HG03097 (cell line): ENCODE measurements around the gene NRG3.

ENCODE experiments used
- ATAC-seq: cut with Tn5 transposase; IDR thresholded peaks from one replicate; pipeline ENCODE4 v1.9.1; 2021; ENCODE audit not compliant: unreplicated experiment, low FRiP score

NRG3 gene

GRCh38 chr10:82538272-82538671 is 663.3 kb downstream of the NRG3 start:
- no peak for ATAC-seq

GRCh38 chr10:82543631-82544030 is 668.6 kb downstream of the NRG3 start:
- no peak for ATAC-seq

- ATAC-seq: no peak
These were observed 669.4 kb downstream of the NRG3 start for GRCh38 chr10:82544377-82544776.

- ATAC-seq: no peak
These were observed 676.5 kb downstream of the NRG3 start for GRCh38 chr10:82551506-82551905.

- ATAC-seq: no peak
These were observed 677.3 kb downstream of the NRG3 start for GRCh38 chr10:82552267-82552666.

- no peak for ATAC-seq
These were observed 679.4 kb downstream of the NRG3 start for GRCh38 chr10:82554381-82554780.

- no peak for ATAC-seq
These were observed 683.1 kb downstream of the NRG3 start for GRCh38 chr10:82558014-82558607.

- no peak for ATAC-seq
These were observed 689.6 kb downstream of the NRG3 start for GRCh38 chr10:82564353-82565196.

- no peak for ATAC-seq
These were observed 690.2 kb downstream of the NRG3 start for GRCh38 chr10:82565197-82565575.

GRCh38 chr10:82572744-82573143 is 697.8 kb downstream of the NRG3 start:
- no peak for ATAC-seq

- ATAC-seq: no peak
These were observed 699.1 kb downstream of the NRG3 start for GRCh38 chr10:82574081-82574480.

- ATAC-seq: no peak
These were observed 700.3 kb downstream of the NRG3 start for GRCh38 chr10:82575318-82575717.

GRCh38 chr10:82576093-82576492 is 701.1 kb downstream of the NRG3 start:
- no peak for ATAC-seq

- no peak for ATAC-seq
These were observed 706.9 kb downstream of the NRG3 start for GRCh38 chr10:82581940-82582339.

- ATAC-seq: no peak
These were observed 716.4 kb downstream of the NRG3 start for GRCh38 chr10:82591421-82591820.

- ATAC-seq: no peak
These were observed 722.8 kb downstream of the NRG3 start for GRCh38 chr10:82597840-82598239.

- no peak for ATAC-seq
These were observed 734.9 kb downstream of the NRG3 start for GRCh38 chr10:82609845-82610244.

GRCh38 chr10:82618007-82618406 is 743.0 kb downstream of the NRG3 start:
- no peak for ATAC-seq

- ATAC-seq: no peak
These were observed 746.7 kb downstream of the NRG3 start for GRCh38 chr10:82621680-82622079.

GRCh38 chr10:82622479-82622878 is 747.5 kb downstream of the NRG3 start:
- ATAC-seq: no peak

- no peak for ATAC-seq
These were observed 750.7 kb downstream of the NRG3 start for GRCh38 chr10:82625512-82626189.

GRCh38 chr10:82628373-82628772 is 753.4 kb downstream of the NRG3 start:
- no peak for ATAC-seq
